ENCODE measurements around the gene REPS2. TPM values are rescaled to one million over a fixed set of nuclear protein-coding genes. Genes with fewer than 3 reads are reported as not detected.

The REPS2 gene
- total and polyA plus RNA-seq, 2 experiments from 2014 or later: 1.2 to 4.4 TPM

DNA sequence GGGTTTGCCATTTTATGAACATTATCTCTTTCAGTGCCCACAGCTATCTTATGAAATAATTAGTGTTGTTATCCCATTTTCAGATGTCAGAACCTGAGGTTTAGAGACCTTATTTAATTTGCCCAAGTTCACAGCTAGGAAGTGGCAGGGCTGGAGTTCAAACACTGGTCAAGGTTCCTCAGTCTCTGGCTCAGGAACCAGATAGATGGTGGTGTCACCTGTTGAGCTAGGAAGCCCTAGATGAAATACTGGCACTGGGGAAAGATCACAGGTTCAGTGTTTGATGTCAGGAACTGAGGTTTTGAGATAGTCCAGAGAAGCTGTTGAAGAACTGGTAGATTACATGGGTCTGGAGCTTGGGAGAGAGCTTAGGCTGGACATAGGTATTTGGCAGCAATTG lies 85.4 kb downstream of the REPS2 start:
- Histone ChIP-seq H3K4me2 (no peak overlapping the region), H3K36me3 (ENCODE audit: insufficient read depth) (no peaks in the 10 kb centered on the region), H3K4me1 (ENCODE audit: insufficient read depth) (no peaks in the 10 kb centered on the region), H4K20me1 (replicated peaks; ENCODE audit: insufficient read depth) (no peaks in the 10 kb centered on the region), H3K79me2 (replicated peaks; ENCODE audit: insufficient read depth) (no peaks in the 10 kb centered on the region), H3K27me3 (ENCODE audit: insufficient read depth) (no peaks in the 10 kb centered on the region), H2AFZ (no peak overlapping the region), H3K9me2 (ENCODE audit: insufficient read depth) (no peaks in the 10 kb centered on the region), H3K4me3 (no peak overlapping the region), H3F3A (replicated peaks; ENCODE audit: low read depth) (no peaks in the 10 kb centered on the region), H3K27ac (ENCODE audit: low read depth) (no peak overlapping the region)
- H3K27me3 Mint-ChIP-seq (ENCODE audit: insufficient read depth, low read depth, poor library complexity): no peaks in the 10 kb centered on the region
- DNase-seq (ENCODE audit: low spot score): no peak
- H3K4me1 Mint-ChIP-seq: no peaks in the 10 kb centered on the region; the same call in 2 of the 3 replicates
- H3K9me3 Mint-ChIP-seq: no peaks in the 10 kb centered on the region
- no peak overlapping the region for H3K27ac Mint-ChIP-seq
- no peak for ATAC-seq
- no peaks in the 10 kb centered on the region for H3K36me3 Mint-ChIP-seq (ENCODE audit: low read depth)
- H3K4me3 Mint-ChIP-seq: no peak overlapping the region
- TF ChIP-seq NANOG (IDR thresholded peaks at IDR 0.05; ENCODE audit: borderline replicate concordance): no peak
- TF ChIP-seq STAT1 (IDR thresholded peaks at IDR 0.05; ENCODE audit: unreplicated experiment): no peak
- TF ChIP-seq JUNB (IDR thresholded peaks at IDR 0.05; ENCODE audit: unreplicated experiment): no peak
- TF ChIP-seq, protein P1, sequence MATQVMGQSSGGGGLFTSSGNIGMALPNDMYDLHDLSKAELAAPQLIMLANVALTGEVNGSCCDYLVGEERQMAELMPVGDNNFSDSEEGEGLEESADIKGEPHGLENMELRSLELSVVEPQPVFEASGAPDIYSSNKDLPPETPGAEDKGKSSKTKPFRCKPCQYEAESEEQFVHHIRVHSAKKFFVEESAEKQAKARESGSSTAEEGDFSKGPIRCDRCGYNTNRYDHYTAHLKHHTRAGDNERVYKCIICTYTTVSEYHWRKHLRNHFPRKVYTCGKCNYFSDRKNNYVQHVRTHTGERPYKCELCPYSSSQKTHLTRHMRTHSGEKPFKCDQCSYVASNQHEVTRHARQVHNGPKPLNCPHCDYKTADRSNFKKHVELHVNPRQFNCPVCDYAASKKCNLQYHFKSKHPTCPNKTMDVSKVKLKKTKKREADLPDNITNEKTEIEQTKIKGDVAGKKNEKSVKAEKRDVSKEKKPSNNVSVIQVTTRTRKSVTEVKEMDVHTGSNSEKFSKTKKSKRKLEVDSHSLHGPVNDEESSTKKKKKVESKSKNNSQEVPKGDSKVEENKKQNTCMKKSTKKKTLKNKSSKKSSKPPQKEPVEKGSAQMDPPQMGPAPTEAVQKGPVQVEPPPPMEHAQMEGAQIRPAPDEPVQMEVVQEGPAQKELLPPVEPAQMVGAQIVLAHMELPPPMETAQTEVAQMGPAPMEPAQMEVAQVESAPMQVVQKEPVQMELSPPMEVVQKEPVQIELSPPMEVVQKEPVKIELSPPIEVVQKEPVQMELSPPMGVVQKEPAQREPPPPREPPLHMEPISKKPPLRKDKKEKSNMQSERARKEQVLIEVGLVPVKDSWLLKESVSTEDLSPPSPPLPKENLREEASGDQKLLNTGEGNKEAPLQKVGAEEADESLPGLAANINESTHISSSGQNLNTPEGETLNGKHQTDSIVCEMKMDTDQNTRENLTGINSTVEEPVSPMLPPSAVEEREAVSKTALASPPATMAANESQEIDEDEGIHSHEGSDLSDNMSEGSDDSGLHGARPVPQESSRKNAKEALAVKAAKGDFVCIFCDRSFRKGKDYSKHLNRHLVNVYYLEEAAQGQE (IDR thresholded peaks at IDR 0.05; ENCODE audit: unreplicated experiment): no peak
- TF ChIP-seq POLR2AphosphoS5 (IDR thresholded peaks at IDR 0.05; ENCODE audit: low read depth): no peak

DNA sequence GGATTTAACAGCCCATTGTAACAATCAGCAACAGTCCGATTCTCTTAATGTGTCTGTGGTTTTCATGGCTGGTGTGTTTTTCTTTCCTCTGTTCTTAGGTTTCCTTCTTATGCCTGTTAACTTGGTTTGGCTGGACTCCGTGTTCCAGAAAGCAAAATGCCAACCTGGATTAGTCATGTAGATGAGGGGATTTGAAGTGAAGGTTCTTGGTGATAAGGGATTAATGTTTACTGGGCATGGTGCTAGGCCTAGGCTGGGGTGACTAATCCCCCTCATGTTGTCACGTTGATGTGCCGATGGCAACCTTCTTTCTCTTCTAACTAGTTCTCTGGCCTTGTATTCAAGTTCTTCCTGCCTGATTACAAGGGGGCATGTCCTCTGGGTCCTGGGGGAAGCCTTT lies 85.9 kb downstream of the REPS2 start:
- no peaks in the 10 kb centered on the region for H3K79me2 ChIP-seq (replicated peaks; ENCODE audit: insufficient read depth)
- DNase-seq (ENCODE audit: low spot score) (no peak), ATAC-seq (no peak)
- no peaks in the 10 kb centered on the region for H3K36me3 ChIP-seq (ENCODE audit: insufficient read depth)
- H3K9me2 ChIP-seq (ENCODE audit: insufficient read depth): no peaks in the 10 kb centered on the region
- H4K20me1 ChIP-seq (replicated peaks; ENCODE audit: insufficient read depth): no peaks in the 10 kb centered on the region
- H3F3A ChIP-seq (replicated peaks; ENCODE audit: low read depth): no peaks in the 10 kb centered on the region
- Mint-ChIP-seq H3K4me3 (no peak overlapping the region), H3K9me3 (no peaks in the 10 kb centered on the region), H3K4me1 (no peaks in the 10 kb centered on the region; the same call in 2 of the 3 replicates), H3K27me3 (ENCODE audit: insufficient read depth, low read depth, poor library complexity) (no peaks in the 10 kb centered on the region), H3K27ac (no peak overlapping the region), H3K36me3 (ENCODE audit: low read depth) (no peaks in the 10 kb centered on the region)
- H3K27me3 ChIP-seq (ENCODE audit: insufficient read depth): no peaks in the 10 kb centered on the region
- H3K4me3 ChIP-seq: no peak overlapping the region
- no peak overlapping the region for H2AFZ ChIP-seq
- no peak overlapping the region for H3K27ac ChIP-seq (ENCODE audit: low read depth)
- no peaks in the 10 kb centered on the region for H3K4me1 ChIP-seq (ENCODE audit: insufficient read depth)
- H3K4me2 ChIP-seq: no peak overlapping the region
- TF ChIP-seq, protein P2, sequence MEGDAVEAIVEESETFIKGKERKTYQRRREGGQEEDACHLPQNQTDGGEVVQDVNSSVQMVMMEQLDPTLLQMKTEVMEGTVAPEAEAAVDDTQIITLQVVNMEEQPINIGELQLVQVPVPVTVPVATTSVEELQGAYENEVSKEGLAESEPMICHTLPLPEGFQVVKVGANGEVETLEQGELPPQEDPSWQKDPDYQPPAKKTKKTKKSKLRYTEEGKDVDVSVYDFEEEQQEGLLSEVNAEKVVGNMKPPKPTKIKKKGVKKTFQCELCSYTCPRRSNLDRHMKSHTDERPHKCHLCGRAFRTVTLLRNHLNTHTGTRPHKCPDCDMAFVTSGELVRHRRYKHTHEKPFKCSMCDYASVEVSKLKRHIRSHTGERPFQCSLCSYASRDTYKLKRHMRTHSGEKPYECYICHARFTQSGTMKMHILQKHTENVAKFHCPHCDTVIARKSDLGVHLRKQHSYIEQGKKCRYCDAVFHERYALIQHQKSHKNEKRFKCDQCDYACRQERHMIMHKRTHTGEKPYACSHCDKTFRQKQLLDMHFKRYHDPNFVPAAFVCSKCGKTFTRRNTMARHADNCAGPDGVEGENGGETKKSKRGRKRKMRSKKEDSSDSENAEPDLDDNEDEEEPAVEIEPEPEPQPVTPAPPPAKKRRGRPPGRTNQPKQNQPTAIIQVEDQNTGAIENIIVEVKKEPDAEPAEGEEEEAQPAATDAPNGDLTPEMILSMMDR (conservative IDR thresholded peaks at IDR 0.05; ENCODE audit: low read depth in 2 of 2): no peak
- TF ChIP-seq ZNF114 (CRISPR knock-in tag; IDR thresholded peaks at IDR 0.05) (no peak), ZNF331 (CRISPR knock-in tag; IDR thresholded peaks at IDR 0.05; ENCODE audit: low read depth) (no peak), POLR2AphosphoS5 (IDR thresholded peaks at IDR 0.05; ENCODE audit: low read depth) (no peak), JUNB (IDR thresholded peaks at IDR 0.05; ENCODE audit: unreplicated experiment) (no peak), NANOG (IDR thresholded peaks at IDR 0.05; ENCODE audit: borderline replicate concordance) (no peak)
- TF ChIP-seq, protein P3, sequence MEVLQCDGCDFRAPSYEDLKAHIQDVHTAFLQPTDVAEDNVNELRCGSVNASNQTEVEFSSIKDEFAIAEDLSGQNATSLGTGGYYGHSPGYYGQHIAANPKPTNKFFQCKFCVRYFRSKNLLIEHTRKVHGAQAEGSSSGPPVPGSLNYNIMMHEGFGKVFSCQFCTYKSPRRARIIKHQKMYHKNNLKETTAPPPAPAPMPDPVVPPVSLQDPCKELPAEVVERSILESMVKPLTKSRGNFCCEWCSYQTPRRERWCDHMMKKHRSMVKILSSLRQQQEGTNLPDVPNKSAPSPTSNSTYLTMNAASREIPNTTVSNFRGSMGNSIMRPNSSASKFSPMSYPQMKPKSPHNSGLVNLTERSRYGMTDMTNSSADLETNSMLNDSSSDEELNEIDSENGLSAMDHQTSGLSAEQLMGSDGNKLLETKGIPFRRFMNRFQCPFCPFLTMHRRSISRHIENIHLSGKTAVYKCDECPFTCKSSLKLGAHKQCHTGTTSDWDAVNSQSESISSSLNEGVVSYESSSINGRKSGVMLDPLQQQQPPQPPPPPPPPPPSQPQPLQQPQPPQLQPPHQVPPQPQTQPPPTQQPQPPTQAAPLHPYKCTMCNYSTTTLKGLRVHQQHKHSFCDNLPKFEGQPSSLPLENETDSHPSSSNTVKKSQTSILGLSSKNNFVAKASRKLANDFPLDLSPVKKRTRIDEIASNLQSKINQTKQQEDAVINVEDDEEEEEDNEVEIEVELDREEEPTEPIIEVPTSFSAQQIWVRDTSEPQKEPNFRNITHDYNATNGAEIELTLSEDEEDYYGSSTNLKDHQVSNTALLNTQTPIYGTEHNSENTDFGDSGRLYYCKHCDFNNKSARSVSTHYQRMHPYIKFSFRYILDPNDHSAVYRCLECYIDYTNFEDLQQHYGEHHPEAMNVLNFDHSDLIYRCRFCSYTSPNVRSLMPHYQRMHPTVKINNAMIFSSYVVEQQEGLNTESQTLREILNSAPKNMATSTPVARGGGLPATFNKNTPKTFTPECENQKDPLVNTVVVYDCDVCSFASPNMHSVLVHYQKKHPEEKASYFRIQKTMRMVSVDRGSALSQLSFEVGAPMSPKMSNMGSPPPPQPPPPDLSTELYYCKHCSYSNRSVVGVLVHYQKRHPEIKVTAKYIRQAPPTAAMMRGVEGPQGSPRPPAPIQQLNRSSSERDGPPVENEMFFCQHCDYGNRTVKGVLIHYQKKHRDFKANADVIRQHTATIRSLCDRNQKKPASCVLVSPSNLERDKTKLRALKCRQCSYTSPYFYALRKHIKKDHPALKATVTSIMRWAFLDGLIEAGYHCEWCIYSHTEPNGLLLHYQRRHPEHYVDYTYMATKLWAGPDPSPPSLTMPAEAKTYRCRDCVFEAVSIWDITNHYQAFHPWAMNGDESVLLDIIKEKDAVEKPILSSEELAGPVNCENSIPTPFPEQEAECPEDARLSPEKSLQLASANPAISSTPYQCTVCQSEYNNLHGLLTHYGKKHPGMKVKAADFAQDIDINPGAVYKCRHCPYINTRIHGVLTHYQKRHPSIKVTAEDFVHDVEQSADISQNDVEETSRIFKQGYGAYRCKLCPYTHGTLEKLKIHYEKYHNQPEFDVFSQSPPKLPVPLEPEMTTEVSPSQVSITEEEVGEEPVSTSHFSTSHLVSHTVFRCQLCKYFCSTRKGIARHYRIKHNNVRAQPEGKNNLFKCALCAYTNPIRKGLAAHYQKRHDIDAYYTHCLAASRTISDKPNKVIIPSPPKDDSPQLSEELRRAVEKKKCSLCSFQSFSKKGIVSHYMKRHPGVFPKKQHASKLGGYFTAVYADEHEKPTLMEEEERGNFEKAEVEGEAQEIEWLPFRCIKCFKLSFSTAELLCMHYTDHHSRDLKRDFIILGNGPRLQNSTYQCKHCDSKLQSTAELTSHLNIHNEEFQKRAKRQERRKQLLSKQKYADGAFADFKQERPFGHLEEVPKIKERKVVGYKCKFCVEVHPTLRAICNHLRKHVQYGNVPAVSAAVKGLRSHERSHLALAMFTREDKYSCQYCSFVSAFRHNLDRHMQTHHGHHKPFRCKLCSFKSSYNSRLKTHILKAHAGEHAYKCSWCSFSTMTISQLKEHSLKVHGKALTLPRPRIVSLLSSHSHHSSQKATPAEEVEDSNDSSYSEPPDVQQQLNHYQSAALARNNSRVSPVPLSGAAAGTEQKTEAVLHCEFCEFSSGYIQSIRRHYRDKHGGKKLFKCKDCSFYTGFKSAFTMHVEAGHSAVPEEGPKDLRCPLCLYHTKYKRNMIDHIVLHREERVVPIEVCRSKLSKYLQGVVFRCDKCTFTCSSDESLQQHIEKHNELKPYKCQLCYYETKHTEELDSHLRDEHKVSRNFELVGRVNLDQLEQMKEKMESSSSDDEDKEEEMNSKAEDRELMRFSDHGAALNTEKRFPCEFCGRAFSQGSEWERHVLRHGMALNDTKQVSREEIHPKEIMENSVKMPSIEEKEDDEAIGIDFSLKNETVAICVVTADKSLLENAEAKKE (CRISPR knock-in tag; IDR thresholded peaks at IDR 0.05): no peak
- TF ChIP-seq, protein P4, sequence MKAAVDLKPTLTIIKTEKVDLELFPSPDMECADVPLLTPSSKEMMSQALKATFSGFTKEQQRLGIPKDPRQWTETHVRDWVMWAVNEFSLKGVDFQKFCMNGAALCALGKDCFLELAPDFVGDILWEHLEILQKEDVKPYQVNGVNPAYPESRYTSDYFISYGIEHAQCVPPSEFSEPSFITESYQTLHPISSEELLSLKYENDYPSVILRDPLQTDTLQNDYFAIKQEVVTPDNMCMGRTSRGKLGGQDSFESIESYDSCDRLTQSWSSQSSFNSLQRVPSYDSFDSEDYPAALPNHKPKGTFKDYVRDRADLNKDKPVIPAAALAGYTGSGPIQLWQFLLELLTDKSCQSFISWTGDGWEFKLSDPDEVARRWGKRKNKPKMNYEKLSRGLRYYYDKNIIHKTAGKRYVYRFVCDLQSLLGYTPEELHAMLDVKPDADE (IDR thresholded peaks at IDR 0.05): no peak

Measured in GM23338 (cell line).